ENCODE results near the gene TTC3. TPM values are rescaled to one million over a fixed set of nuclear protein-coding genes. Genes with fewer than 3 reads are reported as not detected.

TTC3 gene
- total and polyA plus RNA-seq, 7 donors: 6.5 to 50.3 (median 25.7) TPM

DNA sequence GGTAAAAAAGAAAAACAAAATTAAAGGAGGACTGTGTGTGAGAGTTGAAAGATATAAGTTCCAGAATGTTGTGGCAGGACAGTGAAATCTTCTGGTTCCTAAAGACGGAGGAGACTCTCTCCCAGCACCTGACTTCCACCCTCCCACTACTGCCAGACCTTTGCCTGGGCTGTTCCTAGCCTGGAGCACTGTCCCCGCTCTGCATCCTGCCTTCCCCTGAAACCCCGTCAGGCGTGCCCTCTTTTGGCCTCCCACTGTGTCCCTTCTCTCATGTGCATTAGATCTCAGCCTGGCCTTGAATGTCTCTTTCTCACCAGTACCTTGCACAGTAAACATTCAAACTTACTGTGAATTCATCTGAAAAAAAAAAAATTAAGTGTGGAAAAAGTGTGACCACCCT lies 120.0 kb downstream of the TTC3 start:
- H3K4me3 ChIP-seq: no peak overlapping the region
- WGBS, 3 donors: 72 to 75% (median 73%) methylated on average over 4 of the region's 4 CpGs
- ATAC-seq: no peak
- intact Hi-C loops (cut with DNase I): no loop called here
- H3K9me3 ChIP-seq: no peaks in the 10 kb centered on the region
- H3K27ac ChIP-seq: no peak overlapping the region
- no peak for DNase-seq
- H3K27me3 ChIP-seq (ENCODE audit: insufficient read depth in 3 of 3, low read length in 2 of 3): no peaks in the 10 kb centered on the region
- TF ChIP-seq, protein P1, sequence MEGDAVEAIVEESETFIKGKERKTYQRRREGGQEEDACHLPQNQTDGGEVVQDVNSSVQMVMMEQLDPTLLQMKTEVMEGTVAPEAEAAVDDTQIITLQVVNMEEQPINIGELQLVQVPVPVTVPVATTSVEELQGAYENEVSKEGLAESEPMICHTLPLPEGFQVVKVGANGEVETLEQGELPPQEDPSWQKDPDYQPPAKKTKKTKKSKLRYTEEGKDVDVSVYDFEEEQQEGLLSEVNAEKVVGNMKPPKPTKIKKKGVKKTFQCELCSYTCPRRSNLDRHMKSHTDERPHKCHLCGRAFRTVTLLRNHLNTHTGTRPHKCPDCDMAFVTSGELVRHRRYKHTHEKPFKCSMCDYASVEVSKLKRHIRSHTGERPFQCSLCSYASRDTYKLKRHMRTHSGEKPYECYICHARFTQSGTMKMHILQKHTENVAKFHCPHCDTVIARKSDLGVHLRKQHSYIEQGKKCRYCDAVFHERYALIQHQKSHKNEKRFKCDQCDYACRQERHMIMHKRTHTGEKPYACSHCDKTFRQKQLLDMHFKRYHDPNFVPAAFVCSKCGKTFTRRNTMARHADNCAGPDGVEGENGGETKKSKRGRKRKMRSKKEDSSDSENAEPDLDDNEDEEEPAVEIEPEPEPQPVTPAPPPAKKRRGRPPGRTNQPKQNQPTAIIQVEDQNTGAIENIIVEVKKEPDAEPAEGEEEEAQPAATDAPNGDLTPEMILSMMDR (IDR thresholded peaks at IDR 0.05): no peak
- H3K4me1 ChIP-seq: no peaks in the 10 kb centered on the region
- peaks cover 5 to 84% of the 10 kb centered on the region in 2 donors for H3K36me3 ChIP-seq (ENCODE audit: insufficient read depth in 1 of 2, low read depth in 1 of 2)

DNA sequence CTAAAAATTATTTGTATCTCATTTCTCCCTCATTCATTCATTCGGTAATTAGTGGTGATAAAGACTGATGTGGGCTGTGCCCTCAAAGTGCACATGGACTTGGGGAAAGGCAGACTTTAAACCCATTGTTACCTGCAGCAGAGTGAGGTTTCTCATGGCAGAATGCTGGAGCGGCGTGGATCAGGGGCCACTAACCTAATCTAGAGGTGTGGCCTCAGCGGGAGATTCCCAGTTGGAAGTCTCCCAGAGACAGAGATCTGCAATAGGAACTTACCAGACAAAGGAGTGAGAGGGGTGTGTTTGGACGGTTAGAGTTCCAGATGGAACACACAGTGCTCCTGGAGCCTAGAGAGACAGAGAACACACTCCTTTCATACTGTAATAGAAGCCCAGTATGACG lies 120.6 kb downstream of the TTC3 start:
- intact Hi-C loops (cut with DNase I): no loop called here

DNA sequence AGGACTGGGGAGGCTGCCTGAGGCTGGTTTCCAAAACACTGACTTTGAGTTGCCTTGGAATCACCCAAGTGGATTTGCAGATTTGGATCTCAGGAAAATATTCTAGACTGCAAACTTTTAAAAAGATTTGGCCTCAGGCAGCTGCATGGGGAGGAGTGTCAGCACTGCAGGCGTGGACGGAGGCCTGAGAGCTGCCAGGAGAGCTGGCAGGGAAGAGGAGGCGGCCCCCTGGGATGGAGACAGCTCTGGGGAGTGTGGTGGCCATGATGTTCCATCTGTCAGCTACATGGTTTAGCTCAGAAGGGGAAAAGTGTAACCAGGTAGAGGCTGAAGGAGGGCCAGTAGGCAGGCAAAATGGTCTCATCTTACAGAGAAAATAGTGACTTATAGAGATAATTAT lies 122.0 kb downstream of the TTC3 start:
- Histone ChIP-seq H3K4me3 (no peak overlapping the region), H3K27me3 (ENCODE audit: insufficient read depth in 3 of 3, low read length in 2 of 3) (no peaks in the 10 kb centered on the region), H3K4me1 (peaks cover 12% of the 10 kb centered on the region), H3K27ac (no peak overlapping the region), H3K36me3 (ENCODE audit: insufficient read depth in 1 of 2, low read depth in 1 of 2) (peaks cover 0 to 73% of the 10 kb centered on the region in 2 donors), H3K9me3 (no peaks in the 10 kb centered on the region)
- DNase-seq (no peak), ATAC-seq (no peak)
- WGBS, 3 donors: 61 to 67% (median 67%) methylated on average over 3 of the region's 3 CpGs
- TF ChIP-seq, protein P1 (IDR thresholded peaks at IDR 0.05): no peak
- intact Hi-C loops (cut with DNase I): no loop called here

More for the DNA sequence above, 120.6 kb downstream of the TTC3 start:
- H3K27ac ChIP-seq: no peak overlapping the region
- no peaks in the 10 kb centered on the region for H3K27me3 ChIP-seq (ENCODE audit: insufficient read depth in 3 of 3, low read length in 2 of 3)
- no peak overlapping the region for H3K4me3 ChIP-seq
- WGBS, 3 donors: 91 to 96% (median 93%) methylated on average over 6 of the region's 6 CpGs
- no peak for ATAC-seq
- no peak for DNase-seq
- H3K36me3 ChIP-seq (ENCODE audit: insufficient read depth in 1 of 2, low read depth in 1 of 2): peaks cover 3 to 81% of the 10 kb centered on the region in 2 donors
- H3K9me3 ChIP-seq: no peaks in the 10 kb centered on the region
- H3K4me1 ChIP-seq: no peaks in the 10 kb centered on the region
- TF ChIP-seq, protein P1 (IDR thresholded peaks at IDR 0.05): no peak

GRCh38 chr21:37195610-37196009 lies 122.6 kb downstream of the TTC3 start:
- Histone ChIP-seq H3K36me3 (ENCODE audit: insufficient read depth in 1 of 2, low read depth in 1 of 2) (peaks cover 0 to 69% of the 10 kb centered on the region in 2 donors), H3K9me3 (no peaks in the 10 kb centered on the region), H3K27me3 (ENCODE audit: insufficient read depth in 3 of 3, low read length in 2 of 3) (no peaks in the 10 kb centered on the region), H3K4me3 (no peak overlapping the region), H3K27ac (no peak overlapping the region), H3K4me1 (peaks cover 17% of the 10 kb centered on the region)
- TF ChIP-seq, protein P1 (IDR thresholded peaks at IDR 0.05): no peak
- 87 to 94% (median 91%) methylated on average over 15 of the region's 15 CpGs for WGBS, 3 donors
- DNase-seq: no peak
- intact Hi-C loops (cut with DNase I): no loop called here
- peak in 1 of 4 donors; percentile 22 for ATAC-seq

DNA sequence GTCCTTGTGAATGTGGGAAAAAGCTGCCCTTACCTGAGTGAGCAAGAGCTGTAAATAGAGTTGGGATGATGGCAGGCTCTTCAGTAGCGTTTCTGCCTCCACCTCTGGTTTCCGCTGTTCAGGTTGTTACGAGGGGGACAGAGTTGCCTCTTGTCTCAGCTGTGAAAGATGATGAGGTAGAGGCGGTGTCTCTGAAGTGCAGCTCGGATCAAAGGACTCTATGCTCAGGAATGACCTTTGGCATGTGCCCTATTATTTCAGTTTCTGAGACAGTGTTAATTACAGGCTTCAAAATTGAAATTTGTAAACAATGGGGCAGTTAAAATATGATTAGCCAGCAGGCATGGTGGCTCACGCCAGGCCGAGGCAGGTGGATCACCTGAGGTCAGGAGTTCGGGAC lies 123.8 kb downstream of the TTC3 start:
- WGBS, 3 donors: 89 to 94% (median 94%) methylated on average over 8 of the region's 8 CpGs
- intact Hi-C loops (cut with DNase I): no loop called here
- no peaks in the 10 kb centered on the region for H3K27me3 ChIP-seq (ENCODE audit: insufficient read depth in 3 of 3, low read length in 2 of 3)
- no peaks in the 10 kb centered on the region for H3K9me3 ChIP-seq
- no peak overlapping the region for H3K27ac ChIP-seq
- H3K36me3 ChIP-seq (ENCODE audit: insufficient read depth in 1 of 2, low read depth in 1 of 2): peaks cover 0 to 65% of the 10 kb centered on the region in 2 donors
- no peak overlapping the region for H3K4me3 ChIP-seq
- no peak for ATAC-seq
- TF ChIP-seq, protein P1 (IDR thresholded peaks at IDR 0.05): no peak
- peaks cover 24% of the 10 kb centered on the region for H3K4me1 ChIP-seq
- no peak for DNase-seq

Measured in psoas muscle (tissue), 8 donors.